HG03575 (cell line): Measurements from ENCODE around the gene ZAR1L.
"Not testable (repeated sequence)": the region's sequence is repeated elsewhere in the genome, so short reads cannot be mapped to it uniquely, and the experiment has no call there.

Source experiments
- ATAC-seq: cut with Tn5 transposase; IDR thresholded peaks from one replicate; pipeline ENCODE4 v1.9.1; 2021; ENCODE audit not compliant: unreplicated experiment, insufficient number of reproducible peaks, low FRiP score; ENCODE audit errors: extremely low read depth

ZAR1L gene, protein sequence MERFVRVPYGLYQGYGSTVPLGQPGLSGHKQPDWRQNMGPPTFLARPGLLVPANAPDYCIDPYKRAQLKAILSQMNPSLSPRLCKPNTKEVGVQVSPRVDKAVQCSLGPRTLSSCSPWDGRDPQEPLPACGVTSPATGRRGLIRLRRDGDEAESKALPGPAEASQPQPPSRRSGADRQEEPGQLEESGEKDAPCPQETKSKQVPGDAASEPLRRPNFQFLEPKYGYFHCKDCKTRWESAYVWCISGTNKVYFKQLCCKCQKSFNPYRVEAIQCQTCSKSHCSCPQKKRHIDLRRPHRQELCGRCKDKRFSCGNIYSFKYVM

DNA sequence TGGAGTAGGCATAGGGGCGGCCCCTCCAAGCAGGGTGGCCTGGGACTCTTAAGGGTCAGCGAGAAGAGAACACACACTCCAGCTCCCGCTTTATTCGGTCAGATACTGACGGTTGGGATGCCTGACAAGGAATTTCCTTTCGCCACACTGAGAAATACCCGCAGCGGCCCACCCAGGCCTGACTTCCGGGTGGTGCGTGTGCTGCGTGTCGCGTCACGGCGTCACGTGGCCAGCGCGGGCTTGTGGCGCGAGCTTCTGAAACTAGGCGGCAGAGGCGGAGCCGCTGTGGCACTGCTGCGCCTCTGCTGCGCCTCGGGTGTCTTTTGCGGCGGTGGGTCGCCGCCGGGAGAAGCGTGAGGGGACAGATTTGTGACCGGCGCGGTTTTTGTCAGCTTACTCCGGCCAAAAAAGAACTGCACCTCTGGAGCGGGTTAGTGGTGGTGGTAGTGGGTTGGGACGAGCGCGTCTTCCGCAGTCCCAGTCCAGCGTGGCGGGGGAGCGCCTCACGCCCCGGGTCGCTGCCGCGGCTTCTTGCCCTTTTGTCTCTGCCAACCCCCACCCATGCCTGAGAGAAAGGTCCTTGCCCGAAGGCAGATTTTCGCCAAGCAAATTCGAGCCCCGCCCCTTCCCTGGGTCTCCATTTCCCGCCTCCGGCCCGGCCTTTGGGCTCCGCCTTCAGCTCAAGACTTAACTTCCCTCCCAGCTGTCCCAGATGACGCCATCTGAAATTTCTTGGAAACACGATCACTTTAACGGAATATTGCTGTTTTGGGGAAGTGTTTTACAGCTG is at the start of gene ZAR1L, which contains the start of gene BRCA2:
Gene ZAR1L (minus strand): TSS at position 126 of the 790 bp plus-strand sequence. CDS start 3,438 bp downstream, outside the sequence.
Gene BRCA2 (plus strand): TSS at position 271 of the 790 bp plus-strand sequence. CDS start 953 bp downstream, outside the sequence.
- peak; percentile 61 for ATAC-seq

DNA sequence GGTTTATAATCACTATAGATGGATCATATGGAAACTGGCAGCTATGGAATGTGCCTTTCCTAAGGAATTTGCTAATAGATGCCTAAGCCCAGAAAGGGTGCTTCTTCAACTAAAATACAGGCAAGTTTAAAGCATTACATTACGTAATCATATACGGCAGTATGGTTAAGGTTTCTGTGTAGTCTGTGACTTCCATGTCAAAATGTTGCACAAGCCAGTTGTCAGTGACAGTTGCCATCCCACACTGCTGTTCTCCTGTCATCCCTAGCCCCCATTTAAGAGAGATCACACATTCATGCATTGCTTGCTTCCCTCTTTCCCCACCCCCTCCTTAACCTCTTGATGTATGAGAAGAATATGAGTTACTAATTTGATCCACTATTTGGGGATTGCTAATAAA is 47.4 kb upstream of the ZAR1L start:
- no peak for ATAC-seq

DNA sequence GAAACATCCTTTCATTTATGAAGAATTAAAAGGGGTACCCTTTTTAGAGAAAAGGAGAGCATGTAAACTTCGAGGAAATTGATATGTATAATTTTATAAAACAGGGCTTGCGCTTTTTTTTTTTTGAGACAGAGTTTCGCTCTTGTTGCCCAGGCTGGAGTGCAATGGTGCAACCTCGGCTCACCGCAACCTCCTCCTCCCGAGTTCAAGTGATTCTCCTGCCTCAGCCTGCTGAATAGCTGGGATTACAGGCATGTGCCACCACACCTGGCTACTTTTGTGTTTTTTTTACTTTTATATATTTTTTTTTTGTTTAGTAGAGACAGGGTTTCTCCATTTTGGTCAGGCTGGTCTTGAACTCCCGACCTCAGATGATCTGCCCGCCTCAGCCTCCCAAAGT is 40.8 kb upstream of the ZAR1L start:
- not testable (repeated sequence) for ATAC-seq

DNA sequence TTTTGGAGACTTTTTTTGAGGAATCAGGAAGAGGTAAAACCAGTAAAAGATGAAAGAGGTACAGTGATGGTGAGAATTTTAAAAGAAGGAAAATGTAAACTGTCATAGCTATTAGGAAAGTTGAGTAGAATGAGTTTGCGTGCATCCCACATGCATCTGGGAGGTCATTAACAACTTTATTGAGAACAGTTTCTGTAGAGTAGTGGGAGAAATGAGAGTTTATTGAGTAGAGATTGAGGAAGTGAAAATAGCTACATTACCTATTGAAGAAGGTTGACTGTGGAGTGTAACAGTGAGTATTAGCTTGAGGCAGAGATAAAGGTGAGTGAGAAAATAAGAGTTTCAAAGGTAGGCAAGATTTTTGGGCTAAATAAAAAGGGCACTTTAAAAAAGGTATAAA is 38.9 kb upstream of the ZAR1L start:
- ATAC-seq = no peak

DNA sequence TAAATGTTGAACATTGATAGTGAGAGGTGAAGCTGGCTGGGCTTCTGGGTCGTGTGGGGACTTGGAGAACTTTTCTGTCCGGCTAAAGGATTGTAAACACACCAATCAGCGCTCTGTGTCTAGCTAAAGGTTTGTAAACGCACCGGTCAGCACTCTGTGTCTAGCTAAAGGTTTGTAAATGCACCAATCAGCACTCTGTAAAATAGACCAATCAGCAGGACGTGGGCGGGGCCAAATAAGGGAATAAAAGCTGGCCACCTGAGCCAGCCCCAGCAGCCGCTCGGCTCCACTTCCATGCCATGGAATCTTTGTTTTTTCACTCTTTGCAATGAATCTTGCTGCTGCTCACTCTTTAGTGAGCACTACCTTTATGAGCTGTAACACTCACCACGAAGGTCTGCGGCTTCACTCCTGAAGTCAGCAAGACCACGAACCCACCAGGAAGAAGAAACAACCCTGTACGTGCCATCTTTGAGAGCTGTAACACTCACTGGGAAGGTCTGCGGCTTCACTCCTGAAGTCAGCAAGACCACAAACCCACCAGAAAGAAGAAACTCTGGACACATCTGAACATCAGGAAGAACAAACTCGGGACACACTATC is 35.8 kb upstream of the ZAR1L start:
- ATAC-seq = not testable (repeated sequence)

DNA sequence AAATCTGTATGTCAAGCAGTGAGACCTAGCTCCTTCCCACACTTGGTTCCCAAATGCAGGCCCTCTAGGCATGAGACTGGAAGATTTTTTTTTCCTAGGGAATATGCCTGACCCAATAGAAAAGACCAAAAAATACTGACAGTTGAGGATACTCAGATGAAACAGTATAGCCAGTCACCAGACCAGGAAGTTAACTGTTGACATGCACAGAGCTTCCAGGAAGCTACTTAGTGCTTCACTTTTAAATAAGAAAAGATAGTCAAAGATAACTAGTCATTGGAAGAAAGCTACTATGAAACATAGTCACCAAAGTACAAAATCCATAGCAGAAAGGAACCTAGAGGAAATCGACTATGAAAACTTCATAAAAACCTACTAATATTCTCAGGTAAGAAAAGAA is 32.5 kb upstream of the ZAR1L start:
- ATAC-seq = no peak

DNA sequence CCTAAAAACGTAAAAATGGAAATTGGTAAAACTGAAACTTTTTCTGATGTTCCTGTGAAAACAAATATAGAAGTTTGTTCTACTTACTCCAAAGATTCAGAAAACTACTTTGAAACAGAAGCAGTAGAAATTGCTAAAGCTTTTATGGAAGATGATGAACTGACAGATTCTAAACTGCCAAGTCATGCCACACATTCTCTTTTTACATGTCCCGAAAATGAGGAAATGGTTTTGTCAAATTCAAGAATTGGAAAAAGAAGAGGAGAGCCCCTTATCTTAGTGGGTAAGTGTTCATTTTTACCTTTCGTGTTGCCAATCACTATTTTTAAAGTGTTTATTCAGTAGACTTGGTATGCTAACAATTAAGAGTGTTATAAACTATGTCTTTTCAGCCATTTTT is 25.8 kb upstream of the ZAR1L start:
- no peak for ATAC-seq

DNA sequence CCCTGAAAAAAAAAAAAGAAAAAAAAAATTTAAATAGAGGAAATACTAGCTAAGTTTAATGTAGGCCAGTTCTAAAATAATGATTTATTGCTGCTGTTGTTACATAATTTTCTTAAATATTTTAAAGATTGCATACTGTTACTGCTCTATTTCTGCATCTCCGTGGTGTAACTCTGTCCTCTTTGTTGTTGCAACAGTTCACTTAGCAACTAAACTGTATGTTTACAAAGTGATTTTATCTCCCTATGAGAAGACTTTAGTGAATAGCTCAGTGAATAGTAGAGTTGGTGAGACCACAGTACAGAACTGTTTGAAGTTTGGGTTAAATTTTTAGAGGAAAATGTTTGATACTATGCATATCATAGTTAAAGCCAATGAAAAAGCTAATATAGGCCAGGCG is 19.5 kb upstream of the ZAR1L start:
- ATAC-seq = no peak

DNA sequence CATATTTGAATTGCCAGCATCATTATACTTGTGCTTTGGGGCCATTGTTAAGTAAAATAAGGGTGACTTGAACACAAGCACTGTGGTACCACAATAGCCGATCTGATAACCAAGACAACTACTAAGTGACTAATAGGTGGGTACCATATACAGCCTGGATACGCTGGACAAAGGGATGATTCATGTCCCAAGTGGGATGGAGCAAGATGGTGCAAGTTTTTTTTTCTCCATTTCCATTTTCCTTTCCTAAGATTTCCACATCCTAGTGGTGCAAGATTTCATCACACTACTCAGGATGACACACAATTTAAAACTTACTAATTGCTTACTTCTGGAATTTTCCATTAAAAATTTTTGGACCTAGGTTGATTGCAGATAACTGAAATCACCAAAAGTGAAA is 15.3 kb upstream of the ZAR1L start:
- no peak for ATAC-seq

DNA sequence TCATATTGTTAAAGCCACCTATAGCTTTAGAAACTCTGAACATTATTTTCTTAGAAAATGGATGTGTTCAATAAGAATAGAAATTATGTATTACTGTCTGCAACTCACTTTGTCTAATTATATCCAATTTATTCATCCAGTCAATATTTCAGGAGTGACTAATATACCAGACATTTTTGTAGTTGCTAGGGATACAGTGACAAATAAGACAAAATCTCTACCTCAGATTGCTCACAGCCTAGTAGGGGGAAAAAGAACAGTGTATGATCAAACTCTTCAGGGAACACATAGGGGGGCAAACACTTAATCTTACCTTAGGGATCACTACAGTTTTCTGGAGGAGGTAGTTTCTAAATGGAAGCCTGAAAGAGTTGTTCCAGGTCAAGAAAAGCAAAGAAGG is 8.7 kb upstream of the ZAR1L start:
- no peak for ATAC-seq

DNA sequence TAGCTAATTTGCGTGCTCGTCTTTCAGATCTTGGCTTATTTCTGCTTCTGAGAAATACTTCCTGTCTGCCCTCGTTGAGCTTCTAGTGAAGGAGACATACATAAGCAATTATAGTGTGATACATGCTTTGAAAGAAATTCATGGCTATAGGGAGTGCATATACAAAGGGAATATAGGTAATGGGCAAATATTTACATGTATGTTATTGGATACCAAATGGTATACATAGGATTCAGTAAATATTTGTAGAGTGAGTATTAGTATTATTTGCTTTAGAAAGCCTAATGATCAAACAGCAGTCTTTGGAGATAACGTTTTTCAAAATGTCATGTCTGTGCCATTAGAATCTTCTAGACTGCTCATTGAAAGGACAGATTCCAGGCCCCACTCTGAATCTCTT is 5.4 kb upstream of the ZAR1L start:
- no peak for ATAC-seq

DNA sequence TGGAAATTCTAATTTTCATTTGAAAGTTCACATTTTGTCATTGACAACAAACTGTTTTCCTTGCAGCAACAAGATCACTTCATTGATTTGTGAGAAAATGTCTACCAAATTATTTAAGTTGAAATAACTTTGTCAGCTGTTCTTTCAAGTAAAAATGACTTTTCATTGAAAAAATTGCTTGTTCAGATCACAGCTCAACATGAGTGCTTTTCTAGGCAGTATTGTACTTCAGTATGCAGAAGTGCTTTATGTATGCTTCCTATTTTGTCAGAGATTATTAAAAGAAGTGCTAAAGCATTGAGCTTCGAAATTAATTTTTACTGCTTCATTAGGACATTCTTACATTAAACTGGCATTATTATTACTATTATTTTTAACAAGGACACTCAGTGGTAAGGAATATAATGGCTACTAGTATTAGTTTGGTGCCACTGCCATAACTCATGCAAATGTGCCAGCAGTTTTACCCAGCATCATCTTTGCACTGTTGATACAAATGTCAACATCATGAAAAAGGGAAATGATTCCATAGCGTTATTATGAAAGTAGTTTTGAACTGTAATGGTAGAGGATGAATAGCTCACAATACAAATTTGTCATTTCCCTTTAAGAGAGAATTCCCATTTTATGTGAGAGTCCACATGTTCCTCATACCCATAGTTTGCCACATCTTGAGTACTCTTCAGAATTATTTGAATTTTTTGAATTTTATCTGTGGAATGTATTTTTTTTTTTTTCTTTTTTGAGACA is 2.7 kb upstream of the ZAR1L start:
- ATAC-seq = no peak

DNA sequence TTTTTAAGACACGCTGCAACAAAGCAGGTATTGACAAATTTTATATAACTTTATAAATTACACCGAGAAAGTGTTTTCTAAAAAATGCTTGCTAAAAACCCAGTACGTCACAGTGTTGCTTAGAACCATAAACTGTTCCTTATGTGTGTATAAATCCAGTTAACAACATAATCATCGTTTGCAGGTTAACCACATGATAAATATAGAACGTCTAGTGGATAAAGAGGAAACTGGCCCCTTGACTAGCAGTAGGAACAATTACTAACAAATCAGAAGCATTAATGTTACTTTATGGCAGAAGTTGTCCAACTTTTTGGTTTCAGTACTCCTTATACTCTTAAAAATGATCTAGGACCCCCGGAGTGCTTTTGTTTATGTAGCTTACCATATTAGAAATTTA is 1.3 kb upstream of the ZAR1L start:
- no peak for ATAC-seq

DNA sequence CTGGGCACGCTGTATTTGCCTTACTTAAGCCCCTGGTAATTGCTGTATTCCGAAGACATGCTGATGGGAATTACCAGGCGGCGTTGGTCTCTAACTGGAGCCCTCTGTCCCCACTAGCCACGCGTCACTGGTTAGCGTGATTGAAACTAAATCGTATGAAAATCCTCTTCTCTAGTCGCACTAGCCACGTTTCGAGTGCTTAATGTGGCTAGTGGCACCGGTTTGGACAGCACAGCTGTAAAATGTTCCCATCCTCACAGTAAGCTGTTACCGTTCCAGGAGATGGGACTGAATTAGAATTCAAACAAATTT is 821 bp upstream of the ZAR1L start:
- ATAC-seq = peak; percentile 11

DNA sequence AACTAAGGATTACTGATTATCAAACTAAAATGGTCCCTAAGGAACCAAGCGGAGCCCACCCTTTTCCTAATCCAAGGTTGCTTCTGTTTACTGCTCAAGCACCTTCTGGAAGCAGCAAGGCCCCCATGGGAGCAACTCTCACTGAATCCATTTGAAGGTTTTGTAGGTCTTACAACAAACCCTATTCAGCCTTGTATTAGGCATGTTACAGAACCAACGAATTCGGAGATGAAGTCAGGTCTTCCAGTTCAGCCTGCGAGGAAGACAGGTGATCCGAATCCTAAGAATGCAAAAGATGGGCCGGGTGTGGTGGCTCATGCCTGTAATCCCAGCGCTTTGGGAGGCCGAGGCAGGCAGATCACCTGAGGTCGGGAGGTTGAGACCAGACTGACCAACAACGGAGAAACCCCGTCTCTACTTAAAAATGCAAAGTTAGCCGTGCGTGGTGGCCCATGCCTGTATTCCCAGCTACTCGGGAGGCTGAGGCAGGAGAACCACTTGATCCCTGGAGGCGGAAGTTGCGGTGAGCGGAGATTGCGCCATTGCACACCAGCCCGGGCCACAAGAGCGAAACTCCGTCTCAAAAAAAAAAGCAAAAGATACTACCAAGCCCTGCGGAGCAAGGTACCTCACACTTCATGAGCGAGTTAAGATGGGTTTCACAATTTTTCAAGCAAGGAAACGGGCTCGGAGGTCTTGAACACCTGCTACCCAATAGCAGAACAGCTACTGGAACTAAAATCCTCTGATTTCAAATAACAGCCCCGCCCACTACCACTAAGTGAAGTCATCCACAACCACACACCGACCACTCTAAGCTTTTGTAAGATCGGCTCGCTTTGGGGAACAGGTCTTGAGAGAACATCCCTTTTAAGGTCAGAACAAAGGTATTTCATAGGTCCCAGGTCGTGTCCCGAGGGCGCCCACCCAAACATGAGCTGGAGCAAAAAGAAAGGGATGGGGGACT is 609 bp downstream of the ZAR1L start:
- peak; percentile 5 for ATAC-seq

DNA sequence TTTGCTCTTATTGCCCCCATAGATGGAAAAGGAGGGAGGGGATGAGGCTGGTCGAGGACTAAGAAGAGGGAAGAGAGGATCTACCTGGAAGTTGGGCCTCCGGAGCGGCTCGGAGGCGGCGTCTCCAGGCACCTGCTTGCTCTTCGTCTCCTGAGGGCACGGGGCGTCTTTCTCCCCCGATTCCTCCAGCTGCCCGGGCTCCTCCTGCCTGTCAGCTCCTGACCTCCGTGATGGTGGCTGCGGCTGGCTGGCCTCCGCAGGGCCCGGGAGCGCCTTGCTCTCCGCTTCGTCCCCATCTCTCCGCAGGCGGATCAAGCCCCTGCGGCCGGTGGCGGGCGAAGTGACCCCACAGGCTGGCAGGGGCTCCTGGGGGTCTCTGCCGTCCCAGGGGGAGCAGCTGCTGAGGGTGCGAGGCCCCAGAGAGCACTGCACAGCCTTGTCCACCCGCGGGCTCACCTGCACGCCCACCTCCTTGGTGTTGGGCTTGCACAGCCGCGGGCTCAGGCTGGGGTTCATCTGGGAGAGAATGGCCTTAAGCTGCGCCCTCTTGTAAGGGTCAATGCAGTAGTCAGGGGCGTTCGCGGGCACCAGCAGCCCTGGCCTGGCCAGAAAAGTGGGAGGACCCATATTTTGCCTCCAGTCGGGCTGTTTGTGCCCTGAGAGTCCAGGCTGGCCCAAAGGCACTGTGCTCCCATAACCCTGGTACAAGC is 3.8 kb downstream of the ZAR1L start:
- ATAC-seq = no peak

DNA sequence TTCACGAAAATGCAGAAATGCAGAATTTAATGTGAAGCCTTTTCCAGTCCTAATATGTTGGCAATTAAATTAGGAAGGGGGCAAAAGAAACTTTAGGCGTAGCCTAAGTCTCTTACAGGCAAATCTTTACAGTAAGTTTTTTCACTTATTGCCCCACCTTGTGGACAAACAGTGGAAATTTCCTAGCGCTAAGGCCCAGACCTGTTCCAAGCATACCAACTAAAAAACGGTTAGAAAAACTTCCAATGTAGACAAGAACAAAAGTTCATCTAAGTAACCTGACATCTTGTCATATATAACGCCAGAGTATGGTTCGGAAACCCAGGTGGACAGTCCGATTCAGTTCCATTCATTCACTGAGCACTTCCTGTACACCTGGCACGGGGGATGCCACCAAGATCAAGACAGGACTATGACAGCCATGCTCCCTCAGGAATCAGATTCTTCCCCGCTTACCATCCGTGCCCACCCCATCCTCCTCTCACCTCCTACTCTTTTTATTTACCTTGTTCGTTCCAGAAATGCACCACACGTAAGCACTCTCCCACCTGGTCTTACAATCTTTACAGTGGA is 4.9 kb downstream of the ZAR1L start:
- ATAC-seq = no peak
